Measurements from ENCODE around the gene NALCN.

Gene NALCN

DNA sequence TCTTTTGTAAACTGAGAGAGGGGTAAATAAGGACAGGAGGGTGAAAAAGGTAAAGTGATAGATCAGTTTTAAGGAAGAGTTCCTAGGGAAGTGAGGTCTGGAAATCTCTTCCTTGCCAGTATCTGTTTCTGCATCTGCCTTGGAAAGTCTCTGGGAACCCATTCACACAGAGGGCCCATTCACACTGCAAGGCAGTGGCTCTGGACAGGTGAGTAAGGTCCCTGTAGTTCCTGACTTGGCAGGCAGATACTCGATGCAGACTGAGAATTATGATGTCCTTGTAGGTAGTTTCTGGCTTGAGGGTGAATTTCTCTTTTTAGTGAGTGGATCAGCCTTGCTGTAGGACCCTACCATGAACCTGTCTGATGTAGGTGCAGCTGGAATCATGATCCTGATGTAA, 293.3 kb downstream of the NALCN start:
- DNase-seq (ENCODE audit: low read depth) = no peak

DNA sequence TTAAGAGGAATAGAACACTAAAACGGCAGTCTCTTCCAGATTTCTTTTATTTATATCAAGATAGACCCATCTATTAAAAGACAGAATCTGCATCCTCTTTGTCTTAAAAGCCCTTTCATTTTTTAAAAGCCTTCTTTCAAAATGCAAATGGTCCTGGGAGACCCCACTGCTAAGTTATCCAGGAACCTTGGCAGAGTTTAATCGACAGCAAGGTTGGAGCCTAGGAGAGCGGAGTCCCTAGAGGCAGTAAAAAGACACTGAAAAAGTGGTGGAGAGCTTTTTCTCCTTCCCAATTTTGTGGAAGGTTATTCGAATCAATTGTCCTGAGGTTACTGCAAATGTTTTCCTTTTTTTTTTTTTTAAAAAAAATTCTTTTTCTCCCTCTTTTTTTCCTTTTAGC, 294.7 kb downstream of the NALCN start:
- no peak for DNase-seq (ENCODE audit: low read depth)

DNA sequence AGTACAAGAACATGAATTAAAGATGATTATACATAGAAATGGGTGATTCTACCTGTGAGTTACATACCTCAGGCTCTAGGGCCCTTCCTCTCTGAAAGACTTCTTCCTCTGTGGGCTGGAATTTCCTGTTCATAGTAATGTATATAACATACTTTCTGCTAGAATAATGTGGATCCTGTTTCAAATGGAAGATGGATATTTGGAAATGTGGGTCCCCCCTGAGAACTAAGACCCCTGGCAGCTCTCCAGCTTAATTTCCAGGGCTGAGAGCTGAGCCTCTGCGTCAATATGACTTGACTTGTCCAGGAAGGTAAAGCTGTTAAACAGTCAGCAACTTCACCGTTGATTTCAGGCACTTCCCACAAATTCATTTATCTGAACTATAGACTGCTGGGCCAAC, 296.3 kb downstream of the NALCN start:
- no peak for DNase-seq (ENCODE audit: low read depth)

DNA sequence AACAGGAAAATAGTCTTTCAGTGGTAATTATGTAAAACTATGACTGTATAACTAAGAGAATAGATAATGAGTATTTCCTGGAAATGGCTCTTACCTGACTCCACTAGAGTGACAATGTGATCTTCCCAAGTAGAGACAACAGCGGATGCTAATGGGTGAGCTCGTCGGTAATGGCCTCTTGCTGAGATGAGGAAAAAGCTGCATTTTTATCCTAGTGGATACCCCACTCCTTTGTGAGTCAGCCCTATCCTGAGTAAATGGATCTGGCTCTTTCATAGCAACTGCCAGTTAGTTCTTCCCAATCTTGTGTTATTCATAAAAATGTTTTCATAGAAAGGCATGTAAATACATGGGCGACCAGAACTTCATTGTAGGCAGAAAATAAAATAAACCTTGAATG, 299.5 kb downstream of the NALCN start:
- no peak for DNase-seq (ENCODE audit: low read depth)

DNA sequence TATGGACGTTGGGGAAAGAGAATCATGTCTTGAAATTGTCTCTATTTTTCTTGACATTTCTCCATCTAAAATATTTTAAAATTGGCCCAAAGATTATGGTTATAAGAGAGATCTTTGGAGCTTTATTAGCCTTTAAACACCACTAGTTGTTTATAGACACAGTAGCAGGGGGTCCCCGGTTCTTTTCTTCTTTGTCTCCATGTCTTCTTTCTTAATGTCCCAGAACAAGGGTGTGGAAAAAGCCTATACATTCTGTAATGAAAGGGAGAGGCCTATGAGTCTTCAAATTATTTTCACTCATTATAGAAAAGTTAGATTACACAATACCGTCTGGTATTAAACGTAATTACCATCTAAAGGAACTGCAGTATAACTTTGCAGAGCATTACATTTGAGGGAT, 300.0 kb downstream of the NALCN start:
- DNase-seq (ENCODE audit: low read depth) = no peak

DNA sequence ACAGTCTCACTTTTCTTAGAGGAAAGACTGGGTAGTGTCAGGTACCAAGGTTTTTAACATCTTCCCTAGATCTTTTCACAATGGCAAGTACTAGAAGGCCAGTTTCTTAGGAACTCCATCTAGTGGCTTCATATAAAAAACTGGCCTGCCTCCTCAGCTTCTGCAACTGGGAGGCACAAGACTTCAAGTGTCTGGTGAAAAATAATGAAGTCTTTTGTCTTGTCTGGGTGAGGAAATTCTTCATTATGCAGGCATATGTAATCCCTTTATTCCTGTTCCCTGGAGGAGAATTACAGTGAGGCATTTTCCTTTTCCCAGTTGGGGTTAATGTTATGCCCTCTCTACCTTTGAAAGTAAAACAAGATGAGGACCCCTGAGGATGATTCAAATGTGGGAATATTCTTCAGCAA, 300.5 kb downstream of the NALCN start:
- no peak for DNase-seq (ENCODE audit: low read depth)

DNA sequence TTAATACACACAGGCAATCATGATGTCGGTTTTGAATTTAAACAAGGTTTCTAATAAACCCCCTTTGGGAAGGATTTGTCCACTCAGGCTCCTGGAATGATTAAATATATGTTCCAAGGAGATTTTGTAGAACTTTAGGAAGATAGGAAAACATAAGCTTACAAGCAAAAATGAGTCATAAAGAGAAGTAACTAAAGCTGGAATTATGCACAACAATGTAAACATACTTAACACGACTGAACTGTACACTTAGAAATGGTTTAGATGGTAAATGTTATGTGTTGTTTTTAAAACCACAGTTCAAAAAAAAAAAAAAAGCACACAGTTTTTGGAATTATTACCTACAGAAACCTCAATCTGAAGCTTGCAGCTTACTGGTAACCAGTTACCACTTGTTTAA, 304.4 kb downstream of the NALCN start:
- no peak for DNase-seq (ENCODE audit: low read depth)

DNA sequence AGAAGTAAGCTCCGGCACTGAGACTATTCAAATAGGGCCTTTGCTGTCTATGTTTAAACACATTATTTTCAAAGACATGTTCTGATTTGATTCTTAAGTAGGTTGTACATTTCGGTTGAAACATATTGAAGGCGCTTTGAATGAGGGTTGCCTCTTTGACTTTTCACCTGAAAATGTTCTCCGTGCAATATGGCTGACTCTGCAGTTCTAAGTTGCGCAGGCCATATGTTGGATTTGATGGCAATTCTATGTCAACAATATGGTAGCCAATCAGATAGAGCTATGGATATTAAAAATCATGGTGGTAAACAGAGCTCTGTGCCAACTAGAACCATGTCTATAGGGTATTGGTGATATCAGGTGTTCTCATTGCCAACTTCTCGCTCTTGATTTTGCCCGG, 307.3 kb downstream of the NALCN start:
- no peak for DNase-seq (ENCODE audit: low read depth)

DNA sequence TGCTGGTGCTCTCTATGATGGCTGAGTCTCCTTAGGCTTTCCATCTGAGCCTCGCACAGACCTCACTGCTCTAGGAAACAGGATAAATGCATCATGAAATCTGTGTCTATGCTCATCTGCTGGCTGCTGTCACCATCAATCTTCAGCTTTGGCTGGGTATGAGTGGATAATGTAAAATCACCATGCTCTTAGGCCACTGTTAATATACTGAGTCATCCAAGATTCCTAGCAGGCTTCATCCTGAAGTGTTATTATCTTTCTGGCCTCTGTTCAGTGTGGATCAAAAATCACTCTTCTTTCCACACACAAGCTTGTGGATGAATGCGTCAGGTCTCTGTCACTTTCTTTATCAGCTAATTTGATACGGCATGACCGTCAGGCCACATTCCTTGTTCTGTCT, 317.4 kb downstream of the NALCN start:
- DNase-seq (ENCODE audit: low read depth) = no peak

DNA sequence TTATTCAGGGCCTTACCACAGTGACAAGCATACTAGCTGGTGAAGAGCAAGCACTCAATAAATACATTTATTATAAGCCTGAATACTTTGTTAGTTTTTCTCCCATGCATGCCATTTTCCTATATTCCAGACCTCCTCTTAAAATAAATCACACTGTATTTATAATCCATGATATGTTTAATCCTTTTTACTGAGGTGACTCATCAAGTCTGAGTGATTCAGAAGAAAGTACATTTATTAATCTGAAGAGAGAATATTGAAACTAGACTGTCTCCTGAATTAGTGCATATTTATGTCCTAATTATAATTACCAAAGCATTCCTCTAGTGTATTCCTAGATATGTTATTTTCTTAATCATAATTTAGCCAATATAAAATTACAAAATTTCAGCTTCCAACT, 323.3 kb downstream of the NALCN start:
- no peak for DNase-seq (ENCODE audit: low read depth)

DNA sequence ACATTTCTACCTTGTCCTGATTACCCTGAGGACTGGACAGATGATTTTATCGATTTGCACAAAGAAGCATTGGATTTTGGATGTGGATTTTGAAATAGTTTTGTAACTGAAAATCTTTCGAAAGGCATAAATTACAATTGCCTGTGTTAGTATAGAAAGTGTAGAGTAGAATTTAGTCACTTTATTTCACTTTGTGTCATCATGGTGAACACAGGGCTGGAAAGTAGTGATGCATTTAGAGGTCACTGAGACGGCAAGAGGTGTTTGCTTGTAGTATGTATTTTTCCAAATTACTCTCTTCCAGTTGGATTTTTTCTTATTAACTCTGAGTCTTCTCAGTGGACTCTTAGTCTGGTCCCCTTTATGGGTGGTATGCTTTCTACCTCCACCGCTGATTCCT, 326.0 kb downstream of the NALCN start:
- DNase-seq (ENCODE audit: low read depth) = no peak

DNA sequence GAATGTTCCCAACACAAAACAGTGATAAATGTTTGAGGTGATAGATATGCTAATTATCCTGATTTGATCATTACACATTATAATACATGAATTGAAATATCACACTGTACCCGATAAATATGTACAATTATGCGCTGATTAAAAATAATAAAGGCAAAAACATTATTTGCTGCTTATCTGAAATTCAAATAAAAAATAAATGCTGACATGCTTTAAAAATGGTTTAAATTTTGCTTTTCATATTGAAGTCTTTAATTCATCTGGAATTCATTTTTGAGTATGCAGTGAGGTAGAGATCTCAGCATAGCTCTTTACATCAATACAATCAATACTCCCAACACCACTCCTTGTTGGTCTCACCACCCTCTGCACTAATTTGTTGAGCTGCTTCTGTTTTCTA, 330.8 kb downstream of the NALCN start:
- no peak for DNase-seq (ENCODE audit: low read depth)

DNA sequence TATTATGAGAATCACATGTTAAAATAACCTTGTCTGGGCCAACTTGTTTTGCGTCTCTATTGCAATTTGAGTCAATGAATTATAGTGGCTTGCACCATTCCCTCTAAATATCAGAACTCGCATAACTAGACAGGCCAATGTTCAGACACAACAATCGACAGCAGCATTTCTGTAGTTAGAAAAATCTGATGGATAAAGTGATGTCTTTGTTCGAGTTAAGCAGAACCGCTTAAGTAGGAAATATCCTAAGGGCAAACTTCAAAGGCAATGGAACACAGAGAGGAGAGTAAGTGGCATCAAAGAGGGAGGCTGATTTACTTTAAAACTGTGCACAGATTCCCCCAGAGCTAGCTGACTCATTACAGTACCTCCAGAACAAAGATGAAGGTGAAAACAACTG, 333.9 kb downstream of the NALCN start:
- no peak for DNase-seq (ENCODE audit: low read depth)

DNA sequence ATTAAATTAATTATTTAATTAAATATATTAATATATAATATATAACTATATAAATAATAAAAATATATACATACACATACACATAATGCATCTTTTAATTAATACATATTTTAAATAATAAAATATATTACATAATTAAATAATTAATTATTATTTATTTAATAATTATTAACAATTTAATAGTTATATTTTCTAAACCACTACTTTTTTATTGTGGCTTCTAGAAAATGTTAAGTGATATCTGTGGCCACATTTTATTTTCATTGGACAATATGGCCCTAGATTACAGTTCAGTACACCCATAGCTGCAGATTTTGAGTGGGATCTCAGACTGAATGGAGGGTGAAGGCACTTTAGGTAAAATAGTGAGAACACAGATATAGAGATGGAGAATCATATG, 335.7 kb downstream of the NALCN start:
- DNase-seq (ENCODE audit: low read depth) = no peak

DNA sequence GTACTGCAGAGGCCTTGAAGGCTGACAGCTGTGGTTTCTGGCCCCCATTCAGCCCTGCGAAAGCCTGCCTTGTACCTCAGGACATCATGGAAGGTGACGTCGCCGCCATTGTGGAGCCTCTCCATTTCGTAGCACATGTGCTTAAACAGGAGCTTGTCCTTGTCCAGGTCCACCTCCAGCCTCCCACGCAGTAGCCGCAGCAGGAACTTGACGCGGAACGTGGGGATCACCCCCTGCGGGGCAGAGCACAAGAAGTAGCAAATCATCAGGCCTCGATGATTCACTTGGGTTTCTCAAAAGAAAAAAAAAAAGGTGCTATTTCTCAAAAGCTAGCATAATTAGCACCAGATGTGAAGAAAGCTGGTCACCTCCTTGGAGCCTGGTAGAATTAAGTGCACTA, 351.0 kb downstream of the NALCN start:
- DNase-seq (ENCODE audit: low read depth) = no peak

DNA sequence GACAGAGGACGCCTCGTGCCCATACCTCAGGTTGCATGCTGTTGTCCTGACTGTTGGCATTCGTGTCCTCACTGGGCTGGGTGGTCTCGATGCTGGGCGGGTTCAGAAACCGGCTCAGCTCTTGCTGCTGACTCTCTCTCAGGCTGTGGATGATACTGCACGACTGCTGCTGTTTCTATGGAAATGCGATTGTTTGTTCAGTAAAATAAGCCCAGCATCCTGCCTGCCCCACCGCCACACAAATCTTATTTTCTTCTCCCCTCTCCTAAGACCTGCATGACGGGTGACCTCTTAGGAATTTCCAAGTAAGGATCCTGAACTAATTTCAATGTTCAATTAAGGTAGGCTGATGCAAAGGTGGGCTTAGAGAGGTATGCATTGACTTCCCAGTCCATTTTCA, 356.5 kb downstream of the NALCN start:
- DNase-seq (ENCODE audit: low read depth) = no peak

DNA sequence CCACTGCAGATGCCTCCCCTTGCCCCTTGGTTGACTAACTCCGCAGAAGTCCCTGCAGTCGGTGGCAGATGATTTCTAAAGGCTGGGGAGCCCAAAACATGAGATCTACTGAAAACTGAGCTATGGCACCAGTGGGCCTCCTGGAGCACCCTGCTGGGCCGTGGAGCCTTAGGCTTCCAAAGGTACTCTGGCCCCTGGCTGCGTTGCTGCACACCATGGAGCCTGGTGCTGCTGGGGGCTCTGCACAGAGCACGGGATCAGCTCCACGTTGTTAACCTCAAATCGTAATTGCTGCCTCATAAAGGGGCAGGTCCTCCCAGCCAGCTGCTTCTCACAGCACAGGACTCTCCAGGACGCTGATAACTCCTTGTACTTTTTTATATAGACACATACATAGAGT, 357.5 kb downstream of the NALCN start:
- DNase-seq (ENCODE audit: low read depth) = no peak

DNA sequence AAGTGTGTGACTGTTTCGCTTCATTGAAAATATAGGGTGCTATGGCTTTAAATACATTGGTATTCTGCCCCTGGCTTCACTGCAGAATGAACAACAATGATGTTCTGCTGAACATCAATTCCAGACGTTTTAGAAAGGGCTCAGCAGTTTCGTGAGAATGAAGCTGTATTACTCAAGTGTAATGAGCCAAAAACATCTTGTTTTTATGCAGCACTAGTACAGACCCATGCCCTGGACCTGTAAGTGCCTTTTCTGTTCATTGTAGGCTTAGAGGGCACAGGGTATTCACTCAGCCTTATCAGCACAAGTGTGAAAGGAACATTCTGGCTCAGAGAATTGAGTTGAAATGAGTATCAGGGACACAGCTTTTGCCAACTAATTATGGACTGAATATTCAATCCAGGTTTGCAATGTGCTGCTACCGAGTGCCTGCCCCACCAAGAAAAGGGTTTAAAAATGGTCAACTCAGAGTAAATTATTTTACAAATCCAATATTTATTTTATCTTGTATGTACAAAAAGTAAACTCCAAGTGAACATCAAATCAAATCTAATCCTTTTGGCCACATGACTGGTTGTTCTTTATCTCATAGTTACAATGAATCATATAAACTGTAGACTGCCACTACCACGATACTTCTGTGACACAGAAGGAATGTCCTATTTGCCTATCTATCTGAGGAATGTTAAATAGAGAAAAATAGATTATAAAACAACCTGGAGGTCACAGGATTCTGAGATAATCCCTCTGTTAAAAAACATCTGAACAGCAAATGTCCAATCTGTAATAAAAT, 362.8 kb downstream of the NALCN start:
- DNase-seq (ENCODE audit: low read depth) = no peak

DNA sequence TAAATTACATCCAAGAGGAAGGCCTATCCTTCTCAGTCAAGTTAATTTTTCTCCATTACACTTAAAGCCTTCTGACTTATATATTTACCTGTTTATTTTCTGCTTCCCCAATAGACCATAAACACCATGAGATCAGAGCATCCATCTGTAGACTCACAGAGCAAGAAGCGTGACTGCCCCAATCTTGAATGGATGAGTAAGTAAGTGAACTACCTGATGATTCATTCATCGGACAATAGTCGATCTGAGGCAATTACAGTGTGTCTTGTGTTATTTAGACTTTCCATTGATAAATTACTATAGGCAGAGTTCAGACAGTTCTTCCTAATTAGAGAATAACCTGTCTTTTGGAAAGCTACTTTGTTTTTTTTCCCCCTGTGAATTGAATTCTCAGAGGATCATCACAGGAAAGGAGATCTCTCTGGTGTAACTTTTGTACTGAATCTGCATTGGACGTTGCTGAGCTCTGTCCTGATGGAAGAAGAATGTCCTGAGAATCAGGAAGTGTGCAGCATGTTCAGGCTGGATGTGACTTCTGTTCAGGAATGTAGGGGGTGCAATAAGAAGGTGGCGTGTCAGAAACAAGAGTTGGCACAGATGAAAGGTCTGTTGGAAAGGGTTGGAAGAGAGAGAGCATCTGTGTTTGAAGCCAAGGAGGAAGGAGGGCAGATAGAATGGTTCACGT, 367.0 kb downstream of the NALCN start:
- no peak for DNase-seq (ENCODE audit: low read depth)

DNA sequence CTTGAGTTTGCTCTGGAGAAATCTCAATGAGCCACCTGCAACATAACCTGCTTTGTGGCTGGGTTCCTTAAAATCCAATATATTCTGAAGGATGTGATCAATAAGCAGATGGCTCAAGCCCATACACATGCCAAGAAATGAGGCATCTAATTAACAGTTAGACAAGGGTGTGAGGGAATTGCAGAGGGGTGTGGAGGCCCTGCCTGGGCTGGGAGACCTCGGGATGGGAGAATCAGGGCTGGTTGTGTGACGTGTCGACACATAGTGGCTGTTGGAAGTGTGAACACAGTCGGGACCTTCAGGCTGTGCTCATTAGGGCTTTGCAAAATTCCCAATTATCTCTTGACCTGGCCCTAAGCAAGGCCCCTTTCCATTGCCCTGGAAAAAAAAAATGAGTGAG, 379.8 kb downstream of the NALCN start:
- DNase-seq (ENCODE audit: low read depth) = no peak

DNA sequence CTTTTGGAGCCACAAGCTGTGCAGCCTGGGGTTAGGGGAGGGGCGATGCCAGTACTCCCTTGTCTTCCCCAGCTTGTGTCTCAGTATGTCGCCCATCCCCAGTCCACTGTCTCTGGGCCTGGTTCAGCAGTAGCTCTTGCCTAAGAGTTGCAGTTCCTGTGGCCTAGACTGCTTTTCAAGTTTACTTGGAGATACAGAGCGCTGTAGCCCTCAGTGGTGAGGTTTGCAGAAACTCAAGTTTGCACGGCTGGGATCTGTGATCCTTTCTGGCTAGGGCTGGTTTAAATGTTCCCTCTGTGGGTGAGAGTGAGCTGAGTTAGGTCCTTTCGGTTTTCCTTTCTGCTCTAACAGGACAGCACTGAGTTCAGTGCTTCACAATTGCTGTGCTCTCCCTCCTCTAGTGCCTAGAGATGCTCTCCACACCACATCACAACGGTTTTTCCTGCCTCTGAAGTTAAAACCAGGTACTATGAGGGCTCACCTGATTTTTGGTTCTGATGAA, 381.1 kb downstream of the NALCN start:
- no peak for DNase-seq (ENCODE audit: low read depth)

DNA sequence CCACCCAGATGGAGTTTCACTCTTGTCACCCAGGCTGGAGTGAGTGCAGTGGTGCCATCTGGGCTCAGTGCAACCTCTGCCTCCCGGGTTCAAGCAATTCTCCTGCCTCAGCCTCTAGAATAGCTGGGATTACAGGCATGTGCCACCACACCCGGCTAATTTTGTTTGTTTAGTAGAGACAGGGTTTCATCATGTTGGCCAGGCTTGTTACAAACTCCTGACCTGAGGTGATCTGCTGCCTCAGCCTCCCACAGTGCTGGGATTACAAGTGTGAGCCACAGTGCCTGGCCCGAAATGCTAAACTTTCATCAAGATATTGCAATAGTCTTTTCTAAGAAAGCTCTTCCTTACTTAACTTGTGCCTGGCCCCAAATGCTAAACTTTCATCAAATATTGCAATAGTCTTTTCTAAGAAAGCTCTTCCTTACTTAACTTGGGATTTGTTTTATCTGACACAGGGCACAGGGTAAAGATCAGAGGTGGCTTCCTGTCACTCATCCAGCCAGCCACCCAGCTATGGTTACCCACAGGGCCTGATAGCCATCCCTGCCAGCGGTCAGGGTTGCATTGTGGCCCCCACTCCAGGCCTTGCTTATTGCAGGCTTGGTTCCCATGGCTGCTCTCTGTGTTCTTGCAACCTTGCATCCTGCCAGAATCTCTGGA, 389.4 kb downstream of the NALCN start:
- DNase-seq (ENCODE audit: low read depth) = no peak

DNA sequence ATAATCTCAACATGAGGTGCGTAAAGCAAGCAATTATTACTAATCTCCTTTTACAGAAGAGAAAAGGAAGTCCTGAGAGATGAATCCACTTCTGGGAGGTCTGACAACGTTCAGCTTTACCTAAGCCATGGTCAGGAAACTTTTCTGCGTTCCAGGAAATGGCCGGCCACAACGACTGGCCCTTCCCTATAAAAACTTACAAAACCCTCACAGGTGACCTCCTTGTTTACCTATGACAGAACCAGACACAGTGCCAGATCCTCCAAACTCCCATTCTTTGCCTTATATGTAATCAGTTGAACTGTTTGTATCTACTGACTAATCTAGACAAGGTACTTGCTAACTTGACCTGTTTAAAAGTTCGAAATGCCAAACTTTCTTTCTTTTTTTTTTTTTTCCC, 390.0 kb downstream of the NALCN start:
- no peak for DNase-seq (ENCODE audit: low read depth)
